SIG-M5 treated with dmso at 0.1 percent for 504 hours (cell line): ENCODE results near the gene SFMBT1.

Experiments
- DNase-seq: peaks from one replicate; lab custom pipeline; 2025; ENCODE audit not compliant: unreplicated experiment; lab: John Stamatoyannopoulos, UW

SFMBT1 gene

GRCh38 chr3:52925405-52926313, 120.2 kb downstream of the SFMBT1 start:
- DNase-seq, result peak; percentile 26

DNA sequence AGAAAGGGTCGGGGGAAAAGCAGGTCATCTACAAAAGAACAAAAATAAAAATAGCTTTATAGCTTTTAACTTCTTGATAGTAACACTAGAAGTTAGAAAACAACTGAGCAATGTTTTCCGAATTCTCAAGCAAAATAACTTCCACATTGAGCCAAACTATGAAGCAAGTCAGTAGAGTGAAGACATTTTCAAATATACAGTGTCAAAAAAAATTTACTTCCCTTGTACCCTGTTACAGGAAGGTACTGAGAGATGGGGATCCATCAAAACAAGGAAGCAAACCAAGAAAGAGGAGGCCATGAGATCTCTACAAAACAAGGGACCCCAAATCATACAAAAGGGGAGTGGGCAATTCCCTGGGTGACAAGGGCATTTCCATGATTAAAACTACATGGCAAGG, 121.9 kb downstream of the SFMBT1 start:
- DNase-seq, result no peak

DNA sequence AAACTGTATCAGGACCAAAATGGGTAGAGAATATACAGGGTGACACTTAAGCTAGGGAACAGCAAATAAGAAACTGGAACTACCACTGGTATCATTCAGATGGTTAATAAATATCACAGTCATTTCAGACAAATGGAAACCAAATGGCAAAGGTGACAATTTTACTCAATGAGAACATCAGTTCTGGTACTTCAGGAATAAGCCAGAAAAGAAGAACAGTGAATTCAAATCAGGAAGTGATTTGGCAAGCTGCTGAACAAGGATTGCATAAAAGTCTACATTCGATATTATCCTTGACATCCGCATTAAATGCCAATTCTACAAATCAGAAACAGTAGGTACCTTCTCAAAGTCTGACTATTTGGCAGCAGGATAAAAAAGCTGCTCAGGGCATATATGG, 125.0 kb downstream of the SFMBT1 start:
- DNase-seq, result no peak

GRCh38 chr3:52917044-52917443, 128.8 kb downstream of the SFMBT1 start:
- no peak for DNase-seq

DNA sequence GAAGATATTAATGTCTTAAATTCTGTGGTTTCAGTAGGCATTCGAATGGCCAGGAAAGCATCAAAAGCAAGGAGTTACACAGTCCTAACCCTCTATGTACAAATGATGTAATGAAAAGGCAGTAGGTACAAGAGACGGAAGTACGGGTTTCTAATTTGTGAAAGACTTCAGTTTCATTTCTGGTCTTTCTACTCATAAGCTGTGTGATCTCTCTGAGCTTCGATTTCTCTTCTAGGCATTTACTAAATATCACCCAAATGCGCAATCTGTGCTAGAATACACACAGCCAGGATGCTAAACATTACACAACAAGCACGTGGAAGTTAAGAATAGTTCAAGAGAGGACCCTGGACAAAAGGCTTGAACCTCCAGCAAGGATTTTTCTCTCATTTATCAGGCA, 130.6 kb downstream of the SFMBT1 start:
- DNase-seq, result peak; percentile 68

- DNase-seq, result no peak
Observed at GRCh38 chr3:52912885-52913731, 132.8 kb downstream of the SFMBT1 start.

DNA sequence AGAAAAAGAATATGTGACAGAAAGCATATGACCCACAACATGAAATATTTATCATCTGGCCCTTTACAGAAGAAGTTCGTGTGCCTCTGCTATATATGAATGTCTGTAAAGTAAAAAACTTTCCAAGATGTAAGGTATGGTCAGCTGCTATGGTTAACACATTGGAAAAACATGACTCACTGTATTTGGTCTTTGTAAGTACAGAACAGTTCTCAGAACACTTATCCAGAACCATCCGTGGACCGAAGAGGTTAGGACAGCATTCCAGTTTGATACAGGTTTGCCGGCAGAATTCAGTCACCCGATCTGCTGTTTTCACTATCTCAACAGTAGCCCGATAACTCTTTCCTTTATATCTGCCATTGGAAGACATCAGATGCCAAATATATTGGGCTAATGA, 135.1 kb downstream of the SFMBT1 start:
- DNase-seq, result no peak

- no peak for DNase-seq
Observed at GRCh38 chr3:52907497-52907896, 138.4 kb downstream of the SFMBT1 start.

- no peak for DNase-seq
Observed at GRCh38 chr3:52904552-52904951, 141.3 kb downstream of the SFMBT1 start.

DNA sequence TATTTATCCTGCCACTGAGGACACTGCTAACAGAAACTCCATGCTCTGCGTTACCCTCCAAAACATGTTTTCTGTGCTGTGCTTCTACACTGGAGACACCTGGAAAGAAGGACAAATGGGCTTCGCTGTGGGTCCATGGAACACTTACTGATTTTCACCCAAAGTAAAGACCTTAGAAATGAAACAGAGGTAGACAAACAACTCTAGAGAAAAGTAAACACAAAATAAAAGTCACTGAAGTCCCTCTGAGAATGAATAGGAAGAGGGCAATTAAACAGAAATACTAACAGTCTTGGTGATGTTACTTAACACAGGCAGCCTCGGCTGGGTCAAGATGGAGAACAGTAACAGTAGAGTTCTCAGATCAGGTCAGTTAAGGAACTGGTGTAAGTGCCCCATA, 141.9 kb downstream of the SFMBT1 start:
- no peak for DNase-seq

DNA sequence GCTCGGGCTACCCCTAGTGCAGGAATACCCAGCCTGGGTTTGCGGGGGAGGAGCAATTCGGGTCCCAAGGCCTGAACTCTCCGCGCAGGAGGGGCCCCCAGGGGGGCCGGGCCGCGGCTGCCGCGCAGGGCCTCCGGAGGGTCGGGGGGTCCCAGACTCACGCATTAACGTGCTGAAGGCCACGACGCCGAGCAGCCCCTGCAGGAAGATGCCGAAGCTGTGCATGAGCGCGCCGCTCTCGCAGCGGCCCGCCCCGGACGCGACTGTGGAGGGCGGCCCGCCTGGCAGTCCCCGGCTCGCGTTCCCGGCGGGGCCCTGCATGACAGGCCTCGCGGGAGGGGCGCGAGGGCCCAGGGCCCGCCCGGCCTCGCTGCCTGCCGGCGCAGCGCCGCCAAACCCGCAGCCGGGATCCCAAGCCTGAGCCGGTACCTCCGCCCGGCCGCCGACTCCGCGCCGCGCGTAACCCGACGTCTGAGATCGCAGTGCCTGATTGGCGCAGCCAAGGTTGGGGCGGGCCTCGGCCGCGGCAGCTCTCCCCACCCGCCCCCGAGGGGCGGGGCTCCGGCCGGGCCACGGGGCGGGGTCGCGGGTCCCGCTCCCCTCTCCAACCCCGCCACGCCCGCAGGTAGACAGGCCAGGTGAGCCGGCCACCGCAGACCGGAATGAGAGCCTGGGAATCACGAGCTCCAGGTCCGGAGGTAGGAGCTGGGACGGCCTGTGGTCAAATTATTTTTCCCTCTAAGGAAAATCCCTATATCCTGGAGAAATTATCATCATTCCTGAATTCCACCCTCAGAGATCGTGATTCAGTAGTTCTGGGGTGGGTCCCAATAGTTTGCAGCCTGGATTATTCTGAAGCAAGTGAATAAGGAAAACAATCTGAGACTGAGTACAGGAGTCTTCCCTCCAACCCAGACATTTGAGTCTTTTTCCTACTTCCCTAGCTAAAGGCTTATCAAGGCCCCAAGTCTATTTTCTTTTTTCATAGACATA, 148.4 kb downstream of the SFMBT1 start, which contains the start of gene STIMATE:
Gene STIMATE, minus strand, starts transcription at position 419 of the 993 bp plus-strand sequence. Its CDS starts 98 bp downstream, at position 321.
- DNase-seq, result peak; percentile 73

GRCh38 chr3:52896613-52897012, 149.3 kb downstream of the SFMBT1 start:
- DNase-seq, result no peak

GRCh38 chr3:52896151-52896550, 149.7 kb downstream of the SFMBT1 start:
- DNase-seq, result no peak

GRCh38 chr3:52895418-52895817, 150.5 kb downstream of the SFMBT1 start:
- no peak for DNase-seq

DNA sequence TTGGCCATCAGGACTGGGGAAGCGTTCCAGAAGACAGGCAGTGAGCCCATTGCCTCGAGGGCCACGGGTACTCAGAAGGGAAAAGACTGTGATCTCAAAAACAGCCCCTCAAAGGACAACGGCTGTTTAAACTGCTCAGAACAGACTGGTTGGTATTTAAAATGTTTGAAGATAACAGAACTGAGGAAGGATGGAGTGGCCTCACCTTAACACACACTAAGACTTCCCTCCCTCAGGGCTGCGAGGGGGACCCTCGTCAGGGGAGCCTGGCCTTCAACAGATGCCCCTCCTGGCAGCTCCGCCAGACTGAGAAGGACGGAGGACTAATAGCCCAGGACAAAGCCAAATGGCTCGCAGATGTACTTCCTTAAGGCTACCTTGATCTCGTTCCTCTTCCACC, 151.1 kb downstream of the SFMBT1 start:
- no peak for DNase-seq

DNA sequence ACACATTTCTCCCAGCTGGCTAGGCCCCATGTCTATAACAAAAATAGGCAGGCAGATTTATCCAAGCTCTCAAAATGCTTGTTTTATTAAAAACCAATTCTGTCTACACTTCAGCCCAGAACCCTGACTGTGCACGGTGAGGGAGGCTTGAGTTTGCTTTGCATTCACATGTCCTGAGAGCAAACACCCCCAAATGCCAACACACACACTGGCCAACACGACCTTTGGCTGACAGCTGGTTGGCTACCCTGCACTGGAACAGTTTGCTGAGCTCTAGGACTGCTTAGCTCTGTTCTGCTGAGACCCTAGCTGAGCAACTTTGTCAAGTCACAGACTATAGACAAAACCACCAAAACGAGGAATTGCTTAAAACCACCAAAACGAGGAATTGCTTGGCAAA, 152.2 kb downstream of the SFMBT1 start:
- DNase-seq, result no peak

DNA sequence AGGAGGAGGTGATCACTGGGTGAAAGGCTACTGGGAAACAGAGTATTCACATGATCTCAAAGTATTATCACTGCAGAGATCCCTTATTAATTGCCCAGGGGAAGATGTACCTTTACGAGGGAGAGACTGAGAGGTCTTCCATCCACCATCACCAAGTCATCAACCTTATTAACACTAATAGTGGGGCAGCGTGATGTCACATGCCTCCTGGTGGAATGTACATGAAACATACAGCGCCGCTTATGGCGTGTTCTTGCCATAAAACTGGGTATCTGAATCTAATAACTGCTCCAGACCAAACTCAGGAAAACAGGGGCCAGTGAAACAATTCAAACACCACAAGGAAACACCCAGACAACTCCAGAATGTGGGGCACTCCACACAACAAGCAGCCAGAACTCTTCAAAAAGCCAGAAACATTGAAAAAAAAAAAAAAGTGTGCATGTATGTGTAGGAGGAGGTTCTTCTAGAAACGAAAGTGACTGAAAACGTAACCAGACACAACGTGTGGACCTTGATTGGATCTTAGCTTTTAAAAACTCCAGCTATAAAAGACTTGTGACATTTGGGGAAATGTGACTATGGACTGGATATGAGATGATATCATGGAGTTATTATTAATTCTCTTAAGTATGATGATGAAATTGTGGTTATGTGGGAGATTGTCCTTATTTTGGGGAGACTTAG, 153.1 kb downstream of the SFMBT1 start:
- no peak for DNase-seq

DNA sequence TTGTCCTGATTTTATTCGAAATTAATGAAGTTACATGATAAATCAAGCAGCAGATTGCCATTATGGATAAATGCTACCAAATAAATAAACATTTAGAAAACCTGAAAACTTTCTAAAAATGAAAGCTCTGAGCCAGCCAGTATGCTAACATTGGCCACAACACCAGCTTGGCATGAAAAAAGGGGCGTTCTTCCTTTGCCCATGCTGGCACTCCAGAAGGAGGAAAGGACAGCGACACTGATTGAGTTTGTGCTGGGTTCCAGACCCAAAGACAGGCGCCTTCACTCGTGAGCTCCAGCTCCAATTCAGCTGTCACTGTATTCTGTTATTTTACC, 153.6 kb downstream of the SFMBT1 start:
- DNase-seq, result no peak

- DNase-seq, result peak; percentile 99
Observed at GRCh38 chr3:52891615-52892081, 154.2 kb downstream of the SFMBT1 start.

GRCh38 chr3:52891164-52891563, 154.7 kb downstream of the SFMBT1 start:
- DNase-seq, result no peak
